Endothelial cell of umbilical vein (primary cell): ENCODE measurements around the gene CERS5. TPM values are rescaled to one million over a fixed set of nuclear protein-coding genes. Genes with fewer than 3 reads are reported as not detected.

Source experiments
- BruUV-seq: library from RNA; stranded (reverse); fragments of 400-500 nt; replicated peaks from 2 replicates; lab custom pipeline; 2021; lab: Mats Ljungman, UMichigan
- CTCF ChIA-PET: fragments of 300-600, 350-600 bp; sonication (Branson Sonifier 250); formaldehyde crosslinking; loops from one replicate; lab custom pipeline; 2021; ENCODE audit warnings: antibody characterized with exemption, inconsistent platforms; lab: Charles Lee
- POLR2A ChIA-PET: fragments of 300-600, 350-600 bp; sonication (Branson Sonifier 250); formaldehyde crosslinking; loops from one replicate; lab custom pipeline; 2021; ENCODE audit warnings: antibody characterized with exemption, inconsistent platforms; lab: Charles Lee
- DNase-seq: peaks from one replicate; pipeline ENCODE4 v3.0.0-alpha.2; 2011; ENCODE audit warnings: low read depth, low spot score
- FAIRE-seq: peaks from 2 replicates; lab custom pipeline; 2011; peaks lifted over from hg19 to GRCh38; lab: Jason Lieb, UNC
- H2AFZ ChIP-seq: 2 replicates; pipeline ENCODE4 v1.6.0; 2012; ENCODE audit warnings: low read depth, low read length, control low read depth, inconsistent platforms
- H3K27ac ChIP-seq: 2 replicates; pipeline ENCODE4 v1.5.1; 2011; ENCODE audit warnings: low read depth, mild to moderate bottlenecking, control low read depth, low read length, moderate library complexity; ENCODE audit not compliant: insufficient read depth
- H3K27me3 ChIP-seq, 2 experiments: 2 replicates each; pipeline versions ENCODE4 v1.6.0 to v1.6.1; 2011; ENCODE audit warnings: low read length in 2 of 2, mixed read lengths in 1 of 2; ENCODE audit not compliant: control insufficient read depth in 2 of 2, insufficient read depth in 2 of 2
- H3K36me3 ChIP-seq, 2 experiments: 2 replicates in 1 of 2; 3 replicates in 1 of 2; pipeline ENCODE4 v1.5.1; 2011; ENCODE audit warnings: low read length in 2 of 2, mild to moderate bottlenecking in 1 of 2, moderate library complexity in 1 of 2; ENCODE audit not compliant: control insufficient read depth in 2 of 2, insufficient read depth in 2 of 2; ENCODE audit errors: extremely low read depth in 1 of 2
- H3K4me1 ChIP-seq: 3 replicates; pipeline ENCODE4 v1.5.1; 2011; ENCODE audit warnings: mild to moderate bottlenecking, low read length; ENCODE audit not compliant: control insufficient read depth, insufficient read depth; ENCODE audit errors: extremely low read depth
- H3K4me2 ChIP-seq: 2 replicates; pipeline ENCODE4 v1.6.1; 2011; ENCODE audit warnings: low read length, control low read depth, mixed read lengths; ENCODE audit not compliant: insufficient read depth
- H3K4me3 ChIP-seq, 3 experiments: fragments of 200-600 bp in 1 of 3; sonication (generic), shearing (Covaris generic) in 1 of 3; replicated peaks in 1 of 3; 2 replicates each; pipeline ENCODE4 v1.5.1; 2011 to 2016; ENCODE audit warnings: control low read depth in 3 of 3, low read length in 3 of 3, mild to moderate bottlenecking in 2 of 3, inconsistent platforms in 1 of 3, low read depth in 1 of 3, moderate library complexity in 1 of 3; ENCODE audit not compliant: insufficient read depth in 1 of 3
- H3K79me2 ChIP-seq: 2 replicates; pipeline ENCODE4 v1.6.0; 2012; ENCODE audit warnings: low read length, inconsistent platforms; ENCODE audit not compliant: control insufficient read depth, insufficient read depth
- H3K9ac ChIP-seq: replicated peaks from 2 replicates; pipeline ENCODE3; 2011; ENCODE audit warnings: low read length, control low read depth; ENCODE audit not compliant: insufficient read depth; ENCODE audit errors: extremely low read depth
- H3K9me1 ChIP-seq: replicated peaks from 3 replicates; pipeline ENCODE4 v1.6.0; 2011; ENCODE audit warnings: mild to moderate bottlenecking, low read length; ENCODE audit not compliant: control insufficient read depth, insufficient read depth; ENCODE audit errors: extremely low read depth
- H3K9me3 ChIP-seq: replicated peaks from 2 replicates; pipeline ENCODE4 v1.5.1; 2012; ENCODE audit warnings: low read length, inconsistent platforms; ENCODE audit not compliant: control insufficient read depth, insufficient read depth
- H4K20me1 ChIP-seq: replicated peaks from 2 replicates; pipeline ENCODE3; 2011; ENCODE audit warnings: mild to moderate bottlenecking, low read length; ENCODE audit not compliant: control insufficient read depth, insufficient read depth; ENCODE audit errors: extremely low read depth
- EZH2 ChIP-seq: IDR thresholded peaks from 2 replicates; pipeline ENCODE4 v1.6.1; 2012; ENCODE audit warnings: borderline replicate concordance, low read depth, mild to moderate bottlenecking, moderate library complexity, low read length, inconsistent platforms; ENCODE audit not compliant: severe bottlenecking
- FOS ChIP-seq: IDR thresholded peaks from 2 replicates; pipeline ENCODE4 v1.6.1; 2011; ENCODE audit warnings: mild to moderate bottlenecking, low read length, moderate library complexity, borderline replicate concordance; ENCODE audit not compliant: insufficient read depth
- GATA2 ChIP-seq: IDR thresholded peaks from 2 replicates; pipeline ENCODE4 v1.7.0; 2011; ENCODE audit warnings: low read depth, mild to moderate bottlenecking, moderate library complexity, mixed read lengths, low read length; ENCODE audit not compliant: insufficient read length, insufficient read depth
- JUN ChIP-seq: IDR thresholded peaks from 2 replicates; pipeline ENCODE4 v1.6.1; 2011; ENCODE audit warnings: borderline replicate concordance, low read depth; ENCODE audit not compliant: insufficient read length, insufficient read depth
- MYC ChIP-seq: IDR thresholded peaks from one replicate; pipeline ENCODE4 v1.6.1; 2011; ENCODE audit warnings: mild to moderate bottlenecking, low read depth, low read length
- POLR2A ChIP-seq: IDR thresholded peaks from 2 replicates; pipeline ENCODE4 v1.6.1; 2012; ENCODE audit warnings: low read depth, mild to moderate bottlenecking, control low read depth, low read length
- POLR2AphosphoS5 ChIP-seq: IDR thresholded peaks from 2 replicates; pipeline ENCODE4 v1.6.1; 2012; ENCODE audit warnings: low read depth, mild to moderate bottlenecking, control low read depth, low read length, moderate library complexity; ENCODE audit not compliant: insufficient read depth
- dilution Hi-C: fragments of 300-500 bp; cut with MboI; formaldehyde crosslinking; loops from one replicate; pipeline ENCODE4 v1.15.0; 2019; ENCODE audit warnings: low sequenced_read_pairs; ENCODE audit not compliant: extremely low pct_ligation_motif_present
- intact Hi-C: fragments of 100-400 bp; cut with micrococcal nuclease; formaldehyde crosslinking; loops from one replicate; pipeline ENCODE4 v1.10.0; 2022
- polyA plus RNA-seq, 4 experiments: library from polyadenylated mRNA; depleted of rRNA in 3 of 4; stranded (reverse) in 3 of 4; unstranded in 1 of 4; fragments of >200 nt; gene quantifications; 2 replicates each; pipeline versions ENCODE4 v1.2.1 to v1.2.3, GENCODE V29; 2011 to 2012; ENCODE audit warnings: missing spikeins in 1 of 4
- total RNA-seq: library from RNA; stranded (reverse); gene quantifications from 2 replicates; pipeline ENCODE4 v1.2.3, GENCODE V29; 2021
- TF ChIP-seq, protein P1 (sequence below), 2 donors: IDR thresholded peaks; 1 replicate in 1 of 2; 2 replicates in 1 of 2; pipeline ENCODE4 v1.5.1; 2011; ENCODE audit warnings: low read length in 2 of 2, mild to moderate bottlenecking in 2 of 2, moderate library complexity in 2 of 2, control low read depth in 1 of 2, inconsistent platforms in 1 of 2, low read depth in 1 of 2; ENCODE audit not compliant: insufficient read depth in 1 of 2; ENCODE audit errors: extremely low read depth in 1 of 2
- TF ChIP-seq, protein P2 (sequence below): IDR thresholded peaks from 2 replicates; pipeline ENCODE4 v1.6.1; 2011; ENCODE audit not compliant: insufficient read depth, insufficient read length

CERS5 gene
- total and polyA plus RNA-seq, 2 donors (not counting 3 experiments of a cell fraction or from before 2014, with no cell fraction given), result 60.4 to 108 TPM

DNA sequence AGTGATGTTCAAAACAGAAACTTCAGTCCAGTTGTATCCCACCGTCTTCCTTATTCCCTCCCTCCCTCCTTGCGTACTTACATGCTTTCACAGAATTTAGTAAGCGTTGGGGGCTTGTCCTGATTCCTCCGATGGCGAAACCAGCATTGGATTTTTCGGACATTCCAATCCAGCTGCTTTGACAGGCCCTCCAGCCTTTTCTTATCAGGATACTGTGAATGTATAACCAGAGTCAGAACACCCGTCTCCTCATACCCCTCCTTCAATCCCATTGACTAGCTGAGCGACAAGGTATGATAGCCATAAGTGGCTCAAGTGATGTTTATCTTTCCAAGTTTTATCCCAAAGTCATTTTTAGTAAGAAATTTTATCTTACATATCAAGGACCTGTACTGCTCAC, 24.2 kb downstream of the CERS5 start:
- dilution Hi-C loops (no loop called here), intact Hi-C loops (no loop called here)
- peaks cover 0 to 8% of the 10 kb centered on the region in 2 experiments for H3K36me3 ChIP-seq
- H3K9me3 ChIP-seq, result no peaks in the 10 kb centered on the region
- H3K4me1 ChIP-seq, result no peaks in the 10 kb centered on the region
- no peak overlapping the region for H2AFZ ChIP-seq
- H3K9ac ChIP-seq, result no peak overlapping the region
- POLR2A ChIA-PET, result interaction anchor here (0.7 kb wide), 2 partner anchors 24 to 85 kb away, joined by 3 to 7 read pairs; partner anchors contain the start of gene CERS5
- CTCF ChIA-PET, result interaction anchor here (0.7 kb wide), 1 partner anchor 30 kb away, joined by 4 read pairs; no protein-coding TSS in a partner anchor
- H3K4me3 ChIP-seq, result no peak overlapping the region
- TF ChIP-seq, protein P1, sequence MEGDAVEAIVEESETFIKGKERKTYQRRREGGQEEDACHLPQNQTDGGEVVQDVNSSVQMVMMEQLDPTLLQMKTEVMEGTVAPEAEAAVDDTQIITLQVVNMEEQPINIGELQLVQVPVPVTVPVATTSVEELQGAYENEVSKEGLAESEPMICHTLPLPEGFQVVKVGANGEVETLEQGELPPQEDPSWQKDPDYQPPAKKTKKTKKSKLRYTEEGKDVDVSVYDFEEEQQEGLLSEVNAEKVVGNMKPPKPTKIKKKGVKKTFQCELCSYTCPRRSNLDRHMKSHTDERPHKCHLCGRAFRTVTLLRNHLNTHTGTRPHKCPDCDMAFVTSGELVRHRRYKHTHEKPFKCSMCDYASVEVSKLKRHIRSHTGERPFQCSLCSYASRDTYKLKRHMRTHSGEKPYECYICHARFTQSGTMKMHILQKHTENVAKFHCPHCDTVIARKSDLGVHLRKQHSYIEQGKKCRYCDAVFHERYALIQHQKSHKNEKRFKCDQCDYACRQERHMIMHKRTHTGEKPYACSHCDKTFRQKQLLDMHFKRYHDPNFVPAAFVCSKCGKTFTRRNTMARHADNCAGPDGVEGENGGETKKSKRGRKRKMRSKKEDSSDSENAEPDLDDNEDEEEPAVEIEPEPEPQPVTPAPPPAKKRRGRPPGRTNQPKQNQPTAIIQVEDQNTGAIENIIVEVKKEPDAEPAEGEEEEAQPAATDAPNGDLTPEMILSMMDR (IDR thresholded peaks at IDR 0.05; ENCODE audit: extremely low read depth in 1 of 2, insufficient read depth in 1 of 2, low read depth in 1 of 2, low read length in 2 of 2), result no peak
- no peak for TF ChIP-seq GATA2
- no peak for TF ChIP-seq POLR2AphosphoS5
- no peak for TF ChIP-seq MYC
- no peak for TF ChIP-seq EZH2
- no peak for TF ChIP-seq POLR2A
- no peak for TF ChIP-seq JUN
- no peak for TF ChIP-seq FOS
- TF ChIP-seq, protein P2, sequence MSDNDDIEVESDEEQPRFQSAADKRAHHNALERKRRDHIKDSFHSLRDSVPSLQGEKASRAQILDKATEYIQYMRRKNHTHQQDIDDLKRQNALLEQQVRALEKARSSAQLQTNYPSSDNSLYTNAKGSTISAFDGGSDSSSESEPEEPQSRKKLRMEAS, result no peak
- H4K20me1 ChIP-seq, result no peaks in the 10 kb centered on the region
- H3K4me2 ChIP-seq, result no peak overlapping the region
- no peaks in the 10 kb centered on the region for H3K27me3 ChIP-seq
- no peak overlapping the region for H3K27ac ChIP-seq
- no peaks in the 10 kb centered on the region for H3K9me1 ChIP-seq
- no peaks in the 10 kb centered on the region for H3K79me2 ChIP-seq
- no peak for FAIRE-seq
- BruUV-seq, result no TSS peak
- no peak for DNase-seq
